GM18868 (cell line): Measurements from ENCODE around the gene C1QB.

ENCODE experiments used
- ATAC-seq: cut with Tn5 transposase; IDR thresholded peaks from one replicate; pipeline ENCODE4 v1.9.1; 2021; ENCODE audit warnings: mild to moderate bottlenecking, moderate library complexity; ENCODE audit not compliant: unreplicated experiment

Gene C1QB

DNA sequence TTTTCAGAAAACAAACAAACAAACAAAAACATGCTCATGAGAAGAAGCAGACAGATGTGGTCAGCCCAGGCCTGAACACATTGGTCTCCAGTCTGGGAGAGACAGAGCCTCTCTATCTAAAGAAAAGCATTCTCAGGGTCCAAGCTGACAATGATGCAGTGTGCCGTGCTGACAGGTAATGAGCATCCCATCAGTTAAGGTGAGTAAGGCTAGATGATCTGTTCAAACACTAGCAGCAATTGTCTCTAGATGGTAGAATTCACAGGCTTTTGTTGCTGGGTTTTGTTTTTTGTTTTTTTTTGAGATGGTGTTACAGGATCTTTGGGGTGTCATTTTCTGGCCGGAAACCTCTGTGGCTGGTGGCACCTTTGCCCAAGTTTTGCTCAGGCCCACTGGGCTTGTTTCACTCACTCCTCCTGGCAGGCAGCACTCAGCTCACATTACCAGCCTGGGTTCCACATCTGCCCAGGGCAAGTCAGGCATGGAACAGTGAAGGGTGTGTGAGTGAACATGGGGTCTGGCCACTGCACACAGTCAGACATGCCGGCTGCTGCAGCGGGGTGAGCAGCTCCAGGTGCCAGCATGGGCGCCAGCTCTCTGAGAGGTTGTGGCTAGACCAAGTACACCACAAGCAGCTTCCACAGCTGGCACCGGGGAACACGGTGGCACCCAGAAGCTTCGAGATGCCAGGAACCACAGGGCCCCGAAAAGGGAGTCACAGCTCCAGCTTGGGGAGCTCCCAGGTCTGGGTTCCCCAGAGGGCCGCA is 19.2 kb upstream of the C1QB start:
- ATAC-seq = no peak

DNA sequence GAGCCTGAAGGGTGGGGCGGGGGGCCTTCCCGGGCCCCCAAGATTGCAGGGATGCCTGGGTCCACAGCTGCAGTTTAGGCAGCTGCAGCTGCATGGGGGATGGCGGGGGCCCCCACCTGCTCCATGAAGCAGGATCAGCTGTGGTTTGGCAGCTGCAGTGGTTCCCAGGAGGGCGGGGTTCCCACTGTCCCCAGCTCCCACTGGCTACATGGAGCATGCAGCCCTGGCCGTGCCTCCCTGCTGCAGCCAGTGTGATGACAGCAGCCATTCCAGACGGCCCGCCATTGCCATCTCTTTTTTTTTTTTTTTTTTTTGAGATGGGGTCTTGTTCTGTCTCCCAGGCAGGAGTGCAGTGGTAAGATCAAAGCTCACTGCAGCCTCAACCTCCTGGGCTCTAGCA is 17.6 kb upstream of the C1QB start:
- no peak for ATAC-seq

DNA sequence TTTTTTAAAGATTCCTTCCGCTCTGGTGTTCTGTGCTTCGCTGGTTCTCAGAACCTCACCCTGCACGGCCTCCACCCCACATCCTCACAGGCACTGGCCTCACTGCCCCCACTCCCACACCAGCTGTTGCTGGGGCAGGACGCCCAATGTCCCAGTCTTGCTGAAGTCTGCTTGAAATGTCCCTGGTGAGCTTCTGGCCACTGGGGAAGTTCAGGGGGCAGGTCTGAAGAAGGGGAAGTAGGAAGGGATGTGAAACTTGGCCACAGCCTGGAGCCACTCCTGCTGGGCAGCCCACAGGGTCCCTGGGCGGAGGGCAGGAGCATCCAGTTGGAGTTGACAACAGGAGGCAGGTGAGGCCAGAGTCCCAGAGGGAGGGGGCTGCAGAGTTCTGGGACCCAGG is 16.7 kb upstream of the C1QB start, which contains the start of gene C1QA:
Gene C1QA (plus strand): TSS at position 276 of the 400 bp plus-strand sequence. CDS start 989 bp downstream, outside the sequence.
- no peak for ATAC-seq

DNA sequence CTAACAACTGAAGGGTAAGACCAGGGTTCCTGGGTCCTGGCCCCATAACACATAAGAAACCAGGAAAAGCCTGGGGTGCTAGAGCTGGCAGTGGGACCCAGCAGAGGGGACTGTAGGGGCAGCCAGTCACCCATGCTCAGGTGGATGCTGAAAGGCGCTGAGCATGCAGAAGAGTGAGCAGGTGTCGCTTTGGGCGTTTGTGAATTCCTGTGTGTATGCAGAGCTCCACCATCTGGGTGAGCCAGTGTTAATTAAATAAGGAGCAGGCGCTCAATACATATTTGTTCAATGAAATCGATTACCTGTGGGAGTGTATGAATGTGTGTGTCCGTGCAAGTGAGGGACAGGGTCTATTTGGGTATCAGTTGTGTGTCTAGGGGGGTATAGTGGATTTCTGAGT is 16.1 kb upstream of the C1QB start:
- no peak for ATAC-seq

DNA sequence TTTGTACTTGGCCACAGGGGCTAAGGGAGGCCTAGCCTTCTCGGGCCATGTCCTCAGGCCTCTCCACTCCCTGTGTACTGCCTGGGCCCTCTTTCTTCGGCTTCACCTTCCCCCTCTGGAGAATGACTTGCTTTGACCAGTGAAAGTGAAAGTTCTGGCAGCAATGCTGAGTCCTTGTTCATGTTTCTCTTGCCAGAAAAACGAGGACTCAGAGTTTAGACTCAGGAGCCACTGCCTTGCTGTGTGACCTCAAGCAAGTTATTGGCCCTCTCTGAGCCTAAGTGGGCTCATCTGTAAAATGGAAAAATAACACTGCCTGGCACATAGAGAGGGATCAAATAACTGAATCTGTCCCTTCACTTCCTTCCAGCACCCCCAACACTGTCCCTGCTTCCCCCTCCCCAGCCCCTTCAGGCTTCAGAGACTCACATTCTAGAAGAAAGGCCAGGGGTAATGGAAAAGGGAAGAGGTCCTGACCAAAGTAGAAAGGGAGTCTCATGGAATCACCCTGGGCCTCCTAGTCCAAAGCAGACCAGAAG is 15.1 kb upstream of the C1QB start:
- no peak for ATAC-seq

DNA sequence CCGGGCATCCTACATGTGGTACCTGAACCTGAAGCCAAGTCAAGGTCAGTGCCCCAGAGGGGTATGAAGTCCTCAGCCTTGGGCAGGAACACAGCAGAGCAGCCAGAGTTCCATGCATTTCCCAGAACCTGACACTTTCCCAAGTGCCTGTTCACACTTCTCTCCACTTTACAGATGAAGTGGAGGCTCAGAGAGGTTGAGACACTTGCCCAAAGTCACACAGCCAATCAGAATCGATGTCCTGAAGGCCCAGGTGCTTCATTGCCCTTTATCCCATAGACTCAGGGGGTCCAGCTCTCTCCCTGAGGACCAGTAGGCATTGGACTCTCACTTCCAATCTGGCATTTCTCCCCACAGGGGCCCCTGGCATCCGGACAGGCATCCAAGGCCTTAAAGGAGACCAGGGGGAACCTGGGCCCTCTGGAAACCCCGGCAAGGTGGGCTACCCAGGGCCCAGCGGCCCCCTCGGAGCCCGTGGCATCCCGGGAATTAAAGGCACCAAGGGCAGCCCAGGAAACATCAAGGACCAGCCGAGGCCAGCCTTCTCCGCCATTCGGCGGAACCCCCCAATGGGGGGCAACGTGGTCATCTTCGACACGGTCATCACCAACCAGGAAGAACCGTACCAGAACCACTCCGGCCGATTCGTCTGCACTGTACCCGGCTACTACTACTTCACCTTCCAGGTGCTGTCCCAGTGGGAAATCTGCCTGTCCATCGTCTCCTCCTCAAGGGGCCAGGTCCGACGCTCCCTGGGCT is 14.4 kb upstream of the C1QB start:
- ATAC-seq = no peak

DNA sequence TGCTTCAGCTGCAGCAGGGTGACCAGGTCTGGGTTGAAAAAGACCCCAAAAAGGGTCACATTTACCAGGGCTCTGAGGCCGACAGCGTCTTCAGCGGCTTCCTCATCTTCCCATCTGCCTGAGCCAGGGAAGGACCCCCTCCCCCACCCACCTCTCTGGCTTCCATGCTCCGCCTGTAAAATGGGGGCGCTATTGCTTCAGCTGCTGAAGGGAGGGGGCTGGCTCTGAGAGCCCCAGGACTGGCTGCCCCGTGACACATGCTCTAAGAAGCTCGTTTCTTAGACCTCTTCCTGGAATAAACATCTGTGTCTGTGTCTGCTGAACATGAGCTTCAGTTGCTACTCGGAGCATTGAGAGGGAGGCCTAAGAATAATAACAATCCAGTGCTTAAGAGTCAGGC is 13.8 kb upstream of the C1QB start:
- ATAC-seq = no peak

DNA sequence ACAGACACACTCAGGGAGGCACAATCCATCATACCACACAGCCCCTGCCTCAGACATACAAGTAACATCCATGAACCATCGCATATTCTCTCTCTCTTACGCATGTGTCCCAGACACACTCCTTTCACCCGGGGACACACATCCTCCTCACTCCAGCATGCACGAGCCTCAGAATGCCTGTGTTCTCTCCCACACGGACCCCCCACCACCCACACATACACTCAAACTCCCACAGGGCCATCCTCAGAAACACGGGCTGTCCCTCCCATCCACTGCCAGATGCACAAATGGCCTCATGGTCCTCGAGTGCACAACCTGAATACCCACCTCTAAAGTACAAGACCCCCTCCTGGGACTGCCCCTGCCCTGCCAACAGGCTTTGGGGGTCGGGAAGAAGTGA is 11.8 kb upstream of the C1QB start:
- ATAC-seq = no peak

DNA sequence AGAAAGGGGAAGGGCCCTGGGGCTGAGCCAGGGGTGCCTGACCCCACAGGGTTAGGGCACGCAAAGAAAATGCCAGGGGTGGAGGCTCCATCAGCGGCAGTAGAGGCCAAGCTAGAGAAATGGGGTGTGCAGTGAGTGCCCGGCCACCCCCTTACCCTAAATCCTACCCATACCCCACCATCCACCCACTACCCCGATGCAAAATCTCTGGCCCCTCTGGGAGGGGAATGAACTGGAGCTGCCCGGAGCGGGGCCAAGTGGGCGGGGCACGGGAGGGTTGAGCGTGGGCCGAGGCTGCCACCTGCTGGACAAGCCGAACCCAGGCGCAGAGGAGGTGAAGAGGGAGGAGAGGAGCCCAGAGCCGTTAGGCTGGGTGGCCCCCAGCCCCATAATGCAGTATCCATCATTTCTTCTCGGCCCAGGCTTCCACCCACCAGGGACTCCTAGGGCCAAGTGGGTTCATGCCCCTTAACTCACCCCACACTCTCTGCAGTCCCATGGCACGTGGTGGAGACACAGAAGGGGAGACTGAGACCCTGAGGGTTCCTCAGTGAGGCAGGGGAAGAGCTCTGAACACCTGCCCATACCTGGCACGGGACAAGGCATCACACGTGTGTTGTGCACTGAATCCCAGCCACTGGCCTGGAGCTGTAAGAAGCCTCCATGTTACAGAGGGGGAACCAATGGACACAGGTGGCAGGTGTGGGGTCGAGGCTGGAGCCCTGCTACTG is 11.0 kb upstream of the C1QB start:
- no peak for ATAC-seq

DNA sequence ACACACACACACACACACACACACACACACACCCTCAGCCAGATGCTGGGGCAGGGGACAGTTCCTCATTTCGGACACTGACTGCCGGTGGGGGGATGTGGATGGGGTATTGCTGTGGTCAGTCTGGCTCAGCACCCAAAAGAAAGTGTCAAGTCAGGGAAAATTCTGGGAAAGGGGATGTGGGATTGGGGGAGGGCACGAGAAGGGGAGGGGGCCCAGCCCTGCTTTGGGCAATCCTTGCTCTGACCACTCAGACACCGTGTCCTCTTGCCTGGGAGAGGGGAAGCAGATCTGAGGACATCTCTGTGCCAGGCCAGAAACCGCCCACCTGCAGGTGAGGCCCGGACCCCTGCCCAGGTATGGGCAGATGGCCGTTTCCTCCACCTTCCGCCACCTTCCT is 9.7 kb upstream of the C1QB start, which contains the start of gene C1QC:
Gene C1QC (plus strand): TSS at position 253 of the 400 bp plus-strand sequence. CDS start 391 bp downstream, outside the sequence.
- ATAC-seq = no peak

DNA sequence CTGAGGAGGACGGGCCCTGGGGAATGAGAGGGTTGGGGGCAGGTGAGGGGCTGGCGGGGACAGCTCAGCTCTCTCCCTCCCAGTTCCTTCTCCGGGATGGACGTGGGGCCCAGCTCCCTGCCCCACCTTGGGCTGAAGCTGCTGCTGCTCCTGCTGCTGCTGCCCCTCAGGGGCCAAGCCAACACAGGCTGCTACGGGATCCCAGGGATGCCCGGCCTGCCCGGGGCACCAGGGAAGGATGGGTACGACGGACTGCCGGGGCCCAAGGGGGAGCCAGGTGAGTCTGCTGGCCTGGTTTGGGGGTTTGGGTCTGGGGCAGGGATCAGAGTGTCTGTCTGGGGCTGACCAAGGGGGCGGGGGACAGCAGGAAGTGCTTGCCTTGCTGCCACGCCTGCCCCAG is 9.1 kb upstream of the C1QB start:
- no peak for ATAC-seq

DNA sequence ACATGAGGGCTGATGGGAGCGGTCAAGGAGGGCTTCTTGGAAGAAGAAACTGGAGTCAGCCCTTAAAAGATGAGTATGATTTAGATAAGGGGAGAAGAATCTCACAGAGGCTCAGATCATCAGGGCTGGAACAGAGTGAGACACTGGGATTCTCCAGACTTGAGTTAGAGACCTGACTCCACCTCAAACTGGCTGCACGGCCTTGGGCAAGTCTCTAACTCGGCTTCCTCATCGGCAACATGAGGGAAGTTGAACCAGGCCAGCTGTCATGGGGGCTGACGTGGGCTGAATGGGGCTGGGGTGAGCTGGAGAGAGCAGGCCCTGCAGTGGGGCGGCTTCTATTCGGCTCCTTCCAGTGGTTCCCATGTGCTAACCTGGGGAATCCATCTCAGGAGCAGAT is 7.1 kb upstream of the C1QB start:
- ATAC-seq = no peak

DNA sequence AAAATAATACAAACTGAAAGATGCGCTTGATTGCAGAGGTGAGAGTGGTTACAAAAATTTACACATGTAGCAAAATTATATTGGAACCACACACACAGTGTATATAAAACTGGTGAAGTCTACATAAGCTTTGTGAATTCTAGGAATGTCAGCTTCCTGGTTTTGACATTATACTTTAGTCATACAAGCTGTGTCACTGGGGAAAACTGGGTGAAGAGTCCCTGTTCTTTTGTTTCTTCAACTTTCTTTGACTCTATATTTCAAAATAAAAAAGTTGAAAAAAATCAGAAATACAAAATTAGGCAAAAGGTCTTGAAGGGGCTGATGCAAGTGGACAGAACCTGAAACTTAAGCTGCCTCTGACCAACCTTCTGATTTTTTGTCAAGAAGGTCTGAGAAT is 6.7 kb upstream of the C1QB start:
- ATAC-seq = no peak

DNA sequence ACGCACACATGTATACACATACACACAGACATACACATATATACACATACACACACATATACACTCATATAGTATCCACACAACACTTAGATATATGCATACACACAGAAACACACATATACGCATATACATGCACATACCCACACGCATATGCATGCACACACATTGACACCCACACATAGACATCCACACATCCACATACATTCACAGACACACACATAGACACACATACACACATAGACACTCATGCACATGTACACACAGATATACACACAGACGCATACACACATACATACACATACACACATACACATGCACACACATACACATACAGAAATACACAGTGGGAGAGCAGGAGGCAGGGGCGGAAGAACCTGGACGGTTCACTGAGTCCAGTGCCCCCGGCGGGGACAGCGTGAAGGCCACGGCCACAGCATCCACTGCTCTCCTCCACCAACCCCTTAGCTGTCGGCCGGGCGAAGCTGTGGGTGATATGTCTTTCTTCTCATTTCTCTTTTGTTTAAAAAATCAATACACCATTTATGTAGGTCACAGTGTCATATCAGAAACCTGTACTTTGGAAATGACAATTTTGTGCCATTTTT is 2.8 kb upstream of the C1QB start:
- no peak for ATAC-seq

DNA sequence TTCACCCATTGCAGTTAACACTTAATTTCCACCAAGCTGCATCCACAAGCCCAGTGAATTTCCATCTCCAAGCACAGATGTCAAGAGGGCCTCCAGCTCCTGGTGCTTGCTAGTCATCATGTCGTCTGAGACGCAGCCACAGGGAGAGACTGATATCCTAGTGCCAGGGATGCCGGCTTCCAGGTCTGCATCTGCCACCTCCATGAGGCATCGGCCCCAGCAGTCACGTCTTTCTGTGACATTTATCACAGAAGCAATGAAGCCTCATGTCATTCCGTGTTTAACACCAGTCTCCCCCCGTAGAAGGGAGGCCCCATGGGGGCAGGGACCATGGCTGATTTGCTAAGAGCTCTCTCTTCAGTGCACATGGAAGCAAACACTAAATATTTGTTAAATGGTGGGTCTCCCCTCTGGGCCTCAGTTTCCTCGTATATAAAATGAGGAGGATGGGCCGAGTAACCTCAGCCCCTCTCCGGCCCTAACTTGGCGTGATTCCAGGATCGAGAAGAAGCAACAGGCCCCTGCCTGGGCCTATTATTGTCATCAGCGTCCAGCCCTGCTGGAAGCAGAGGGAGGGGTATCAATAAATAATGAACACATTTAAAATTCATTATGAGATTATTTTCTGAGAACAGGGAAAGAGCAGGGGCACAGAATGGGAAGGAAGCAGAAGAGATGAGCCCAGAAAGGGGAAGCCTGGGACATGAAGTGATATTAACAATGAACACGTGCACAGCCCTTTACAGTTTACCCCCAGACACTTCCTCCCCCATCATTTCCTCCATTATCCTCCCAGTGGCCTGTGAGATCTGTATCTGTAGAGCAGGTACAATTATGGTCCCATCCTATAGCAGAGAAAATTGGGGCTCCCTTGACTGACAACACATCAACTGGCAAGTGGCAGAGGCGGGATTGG is 837 bp upstream of the C1QB start:
- ATAC-seq = no peak

DNA sequence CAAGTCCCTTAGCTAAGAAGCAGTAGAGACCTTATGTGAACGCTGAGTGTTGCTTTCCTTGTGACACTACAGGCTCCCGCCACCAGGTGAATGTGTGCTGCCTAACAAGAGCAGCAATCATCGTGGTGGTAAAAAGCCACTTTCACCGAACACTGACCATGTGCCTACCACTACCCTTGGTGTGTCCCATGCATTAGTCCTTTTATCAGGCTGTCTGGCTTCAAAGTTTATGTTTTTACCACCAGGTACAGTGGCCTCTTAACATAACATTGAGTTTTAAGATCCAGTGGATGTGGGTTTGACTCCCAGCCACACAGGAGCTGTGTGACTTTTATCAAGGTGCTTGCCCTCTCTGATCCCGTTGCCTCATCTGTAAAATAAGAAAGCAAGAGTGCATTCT is 1.7 kb downstream of the C1QB start:
- ATAC-seq = no peak

DNA sequence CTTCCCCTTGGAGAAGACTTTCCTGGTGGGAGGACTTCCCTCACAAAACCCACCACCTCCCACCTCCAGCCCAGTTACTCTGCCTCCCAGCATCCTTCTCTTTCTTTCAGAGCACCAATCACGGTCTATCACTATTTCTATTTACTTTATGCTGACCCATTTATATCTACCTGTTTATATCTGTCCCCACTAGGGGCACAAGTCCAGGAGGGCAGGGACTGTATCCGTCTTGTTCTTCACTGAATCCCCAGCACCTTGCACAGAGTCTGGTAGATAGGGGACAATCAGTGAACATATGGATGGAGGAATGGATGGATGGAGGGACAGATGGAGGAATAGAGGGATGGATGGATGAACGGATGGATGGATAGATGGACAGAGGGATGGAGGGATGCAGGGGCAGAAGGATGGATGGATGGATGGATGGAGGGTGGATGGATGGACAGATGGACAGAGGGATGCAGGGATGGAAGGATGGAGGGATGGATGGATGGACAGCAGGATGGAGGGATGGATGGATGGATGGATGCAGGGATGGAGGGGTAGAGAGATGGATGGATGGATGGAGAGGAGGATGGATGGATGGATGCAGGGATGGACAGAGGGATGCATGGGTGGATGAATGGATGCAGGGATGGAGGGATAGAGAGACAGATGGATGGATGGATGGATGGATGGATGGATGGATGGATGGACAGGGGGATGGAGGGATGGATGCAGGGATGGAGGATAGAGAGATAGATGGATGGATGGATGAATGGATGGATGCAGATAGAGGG is 5.5 kb downstream of the C1QB start:
- no peak for ATAC-seq

DNA sequence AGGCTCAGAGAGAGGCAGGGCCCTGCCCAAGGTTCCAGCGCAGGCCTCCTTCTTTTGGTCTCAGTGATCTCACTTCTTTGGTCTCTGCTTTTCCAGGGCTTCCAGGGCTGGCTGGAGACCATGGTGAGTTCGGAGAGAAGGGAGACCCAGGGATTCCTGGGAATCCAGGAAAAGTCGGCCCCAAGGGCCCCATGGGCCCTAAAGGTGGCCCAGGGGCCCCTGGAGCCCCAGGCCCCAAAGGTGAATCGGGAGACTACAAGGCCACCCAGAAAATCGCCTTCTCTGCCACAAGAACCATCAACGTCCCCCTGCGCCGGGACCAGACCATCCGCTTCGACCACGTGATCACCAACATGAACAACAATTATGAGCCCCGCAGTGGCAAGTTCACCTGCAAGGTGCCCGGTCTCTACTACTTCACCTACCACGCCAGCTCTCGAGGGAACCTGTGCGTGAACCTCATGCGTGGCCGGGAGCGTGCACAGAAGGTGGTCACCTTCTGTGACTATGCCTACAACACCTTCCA is 7.7 kb downstream of the C1QB start:
- no peak for ATAC-seq

DNA sequence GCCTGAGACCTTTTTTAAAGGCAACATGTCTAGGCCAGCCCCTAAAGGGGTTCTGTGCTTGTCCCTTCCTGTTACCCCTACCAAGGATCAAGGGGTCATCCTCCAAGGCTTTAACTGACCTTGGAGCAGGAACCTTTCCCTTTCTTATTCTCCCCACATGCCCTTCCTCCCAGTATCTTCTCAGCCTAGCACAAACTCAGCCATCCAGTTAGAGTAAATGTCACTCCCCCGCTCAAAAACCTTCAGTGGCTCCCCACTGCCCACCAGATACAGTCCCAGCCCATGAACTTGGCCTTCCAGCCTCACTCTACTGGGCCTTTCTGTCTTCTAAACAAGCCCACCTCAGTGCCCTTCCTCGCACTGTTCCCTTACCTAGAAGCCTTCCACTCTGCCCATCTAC is 8.8 kb downstream of the C1QB start:
- ATAC-seq = no peak
